Mucosa of descending colon (tissue), 3 donors: ENCODE data around the gene SNX18. TPM values are rescaled to one million over a fixed set of nuclear protein-coding genes. Genes with fewer than 3 reads are reported as not detected.

ENCODE experiments used
- ATAC-seq: fragments of 200-7000 bp; cut with Tn5 transposase; one replicate; pipeline ENCODE4 v1.9.1; 2020; ENCODE audit warnings: mild to moderate bottlenecking, moderate library complexity
- DNase-seq, 3 donors: peaks; one replicate each; pipeline ENCODE4 v3.0.0-alpha.2; 2020
- H3K36me3 ChIP-seq: fragments of 200-600 bp; one replicate; pipeline ENCODE4 v1.8.0; 2021; ENCODE audit warnings: low read depth, mild to moderate bottlenecking
- H3K4me1 ChIP-seq: fragments of 200-600 bp; one replicate; pipeline ENCODE4 v1.8.0; 2021; ENCODE audit warnings: low read depth, mild to moderate bottlenecking
- H3K4me3 ChIP-seq: fragments of 200-600 bp; one replicate; pipeline ENCODE4 v1.8.0; 2021; ENCODE audit warnings: mild to moderate bottlenecking
- H3K9me3 ChIP-seq: fragments of 200-600 bp; one replicate; pipeline ENCODE4 v1.8.0; 2021; ENCODE audit warnings: mild to moderate bottlenecking
- CTCF ChIP-seq: fragments of 200-600 bp; IDR thresholded peaks from one replicate; pipeline ENCODE4 v1.8.0; 2022; ENCODE audit warnings: antibody characterized with exemption, mild to moderate bottlenecking
- intact Hi-C, 2 donors: fragments of 100-400 bp; cut with DNase I in 1 of 2; cut with micrococcal nuclease in 1 of 2; formaldehyde crosslinking; loops; one replicate each; pipeline versions ENCODE4 v1.11.0 to v1.11.1; 2022; cut with DNase I, micrococcal nuclease
- total RNA-seq, 3 donors: library from RNA; stranded (reverse); fragmentation: NEBNext Ultra II Directional in 2 of 3; extraction: Animal tissue kit (Norgen Biotek cat#: 25700) in 2 of 3; gene quantifications; one replicate each; pipeline versions ENCODE4 v1.2.1 to v1.2.4, GENCODE V29; 2021 to 2023
- donor health status: DM: no; HTN: no; CAD: no; lungs with moderate emphysema.
- donor health status: DM: no; HTN: no; CAD: no.
- donor health status: DM: no; HTN: yes; CAD: no.

SNX18 gene
- total RNA-seq, 3 donors from 2014 or later: 8.7 to 28.9 (median 13.7) TPM

- Histone ChIP-seq H3K4me1 (peaks cover 27% of the 10 kb centered on the region), H3K4me3 (no peak overlapping the region), H3K9me3 (no peaks in the 10 kb centered on the region), H3K36me3 (no peaks in the 10 kb centered on the region)
- ATAC-seq (no peak), DNase-seq (peak in 2 of 3 donors; percentile 8 to 55)
- TF ChIP-seq CTCF: no peak
- intact Hi-C loops: no loop called here
These were observed 7.1 kb downstream of the SNX18 start for GRCh38 chr5:54524704-54525103.

DNA sequence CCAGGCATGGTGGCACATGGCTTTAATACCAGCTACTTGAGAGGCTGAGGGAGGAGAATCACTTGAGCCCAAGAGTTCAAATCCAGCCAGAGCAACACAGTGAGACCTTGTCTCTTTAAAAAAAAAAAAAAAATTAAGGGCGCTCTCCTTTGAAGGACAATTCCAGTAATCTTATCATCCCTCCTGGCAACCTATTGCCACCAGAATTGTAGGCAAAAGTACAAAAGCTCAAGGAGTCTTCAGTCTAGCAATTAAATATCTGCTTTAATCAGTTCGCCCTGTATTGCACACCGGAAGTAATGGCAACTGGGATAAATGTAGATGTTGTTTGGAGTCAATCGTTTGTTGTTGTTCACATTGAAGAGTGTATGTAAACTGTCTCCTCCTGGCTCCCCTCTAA lies 7.7 kb downstream of the SNX18 start:
- no peaks in the 10 kb centered on the region for H3K36me3 ChIP-seq
- peaks cover 22% of the 10 kb centered on the region for H3K4me1 ChIP-seq
- ATAC-seq (no peak), DNase-seq (no peak)
- H3K4me3 ChIP-seq: no peak overlapping the region
- intact Hi-C loops: no loop called here
- no peak for TF ChIP-seq CTCF
- H3K9me3 ChIP-seq: no peaks in the 10 kb centered on the region

DNA sequence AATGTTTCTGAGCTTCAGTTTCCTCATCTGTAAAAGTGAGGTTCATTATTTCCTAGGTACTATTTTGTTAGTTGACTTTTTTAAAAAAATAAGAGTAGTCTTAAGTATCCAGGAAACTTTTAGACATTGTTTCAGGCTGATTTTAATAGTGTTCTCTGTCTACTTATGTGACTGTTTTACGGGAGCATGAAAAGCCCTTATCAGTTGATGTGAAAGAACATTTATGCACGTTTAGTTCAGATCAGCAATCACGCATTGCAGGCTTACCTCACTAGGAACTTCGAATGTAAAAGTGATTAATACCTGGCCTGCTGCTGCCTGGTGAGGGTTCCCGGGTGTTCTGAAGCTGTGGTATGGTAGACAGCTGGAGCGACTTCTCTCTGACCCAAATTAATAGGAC lies 8.1 kb downstream of the SNX18 start:
- ATAC-seq: no peak
- TF ChIP-seq CTCF: no peak
- intact Hi-C loops: no loop called here
- Histone ChIP-seq H3K36me3 (no peaks in the 10 kb centered on the region), H3K4me1 (peaks cover 19% of the 10 kb centered on the region), H3K9me3 (no peaks in the 10 kb centered on the region), H3K4me3 (no peak overlapping the region)
- no peak for DNase-seq

DNA sequence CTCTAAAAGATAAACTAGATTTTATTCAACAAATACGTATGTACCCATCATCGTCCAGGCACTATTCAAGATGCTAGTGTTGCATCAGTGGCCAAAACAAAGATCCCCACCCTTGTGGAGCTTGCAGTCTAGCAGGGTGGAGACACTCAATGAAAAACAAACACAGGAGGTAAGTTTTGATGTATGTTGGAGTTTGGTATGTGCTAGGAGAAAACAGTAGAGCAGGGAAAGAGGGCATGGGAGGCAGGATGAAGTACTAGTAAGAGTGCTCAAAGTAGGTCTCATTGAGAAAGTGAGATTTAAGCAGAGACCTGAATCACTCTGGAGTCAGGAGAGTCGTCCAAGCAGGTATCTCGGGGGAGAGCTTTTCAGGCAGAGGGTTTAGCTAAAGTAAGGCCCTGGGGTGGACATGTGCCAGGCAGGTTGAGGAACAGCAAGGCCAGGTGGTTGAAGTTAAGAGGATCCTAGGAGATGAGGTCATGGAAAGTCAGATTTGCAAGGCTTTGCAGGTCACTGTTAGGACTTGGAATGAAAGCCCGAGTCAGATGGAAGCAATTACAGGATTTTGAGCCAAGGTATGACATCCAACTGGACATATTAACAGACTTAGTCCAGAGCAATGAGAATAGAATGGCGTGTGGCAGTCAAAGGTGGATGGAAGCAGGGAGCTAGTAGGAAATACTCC lies 9.2 kb downstream of the SNX18 start:
- ATAC-seq: no peak
- no peak for DNase-seq
- no peak overlapping the region for H3K4me3 ChIP-seq
- no peaks in the 10 kb centered on the region for H3K36me3 ChIP-seq
- no peak for TF ChIP-seq CTCF
- H3K4me1 ChIP-seq: peaks cover 9% of the 10 kb centered on the region
- no peaks in the 10 kb centered on the region for H3K9me3 ChIP-seq
- intact Hi-C loops: no loop called here

GRCh38 chr5:54528633-54529209 lies 11.2 kb downstream of the SNX18 start:
- no peak for TF ChIP-seq CTCF
- intact Hi-C loops: no loop called here
- DNase-seq (no peak), ATAC-seq (no peak)
- Histone ChIP-seq H3K4me1 (peaks cover 5% of the 10 kb centered on the region), H3K36me3 (no peaks in the 10 kb centered on the region), H3K9me3 (no peaks in the 10 kb centered on the region), H3K4me3 (no peak overlapping the region)
